ENCODE measurements around the gene DEFB112. TPM values are rescaled to one million over a fixed set of nuclear protein-coding genes. Genes with fewer than 3 reads are reported as not detected.

DEFB112 gene
- total and polyA plus RNA-seq, 10 of the 15 experiments (the other 5 are each of a cell fraction or from before 2014, with no cell fraction given), result not detected

DNA sequence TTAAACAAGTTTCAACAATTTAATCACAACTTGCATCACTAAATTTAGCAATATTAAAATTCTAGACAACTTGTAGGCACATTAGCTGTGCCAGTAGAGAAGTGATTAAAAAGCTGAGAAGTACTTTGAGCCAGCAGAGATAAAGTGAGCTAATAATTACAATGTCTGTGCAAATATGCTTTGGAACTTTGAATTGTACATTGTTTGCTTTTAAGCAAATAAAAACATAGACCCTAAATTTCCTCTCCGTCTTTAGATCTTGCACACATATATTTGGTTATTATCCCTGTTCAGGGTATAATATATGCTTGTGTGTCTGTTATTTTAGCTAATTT lies 44.2 kb upstream of the DEFB112 start:
- Histone ChIP-seq H3K27me3 (replicated peaks in 1 of 2; ENCODE audit: control insufficient read depth in 2 of 2, insufficient read depth in 2 of 2, low read length in 1 of 2) (no peaks in the 10 kb centered on the region; a peak in 1 of 4 replicates), H3K79me2 (ENCODE audit: control insufficient read depth, insufficient read depth, low read length) (no peaks in the 10 kb centered on the region), H2AFZ (ENCODE audit: control insufficient read depth, low read depth, low read length) (no peak overlapping the region), H3K27ac (ENCODE audit: control insufficient read depth, insufficient read depth) (no peak overlapping the region), H4K20me1 (ENCODE audit: control insufficient read depth, insufficient read depth) (no peaks in the 10 kb centered on the region), H3K4me1 (ENCODE audit: control insufficient read depth, insufficient read depth, low read length) (no peaks in the 10 kb centered on the region), H3K9me3 (replicated peaks; ENCODE audit: control insufficient read depth, insufficient read depth, low read length) (no peaks in the 10 kb centered on the region), H3K36me3 (ENCODE audit: control insufficient read depth in 2 of 2, insufficient read depth in 2 of 2, low read length in 1 of 2) (no peaks in the 10 kb centered on the region), H3K4me2 (ENCODE audit: control insufficient read depth, insufficient read depth) (no peak overlapping the region), H3K4me3 (no peak overlapping the region), H3K9ac (ENCODE audit: control insufficient read depth, insufficient read depth, low read length) (no peak overlapping the region)
- BruUV-seq (replicated peaks), result no TSS peak
- FAIRE-seq (no peak), ATAC-seq (no peak), DNase-seq (ENCODE audit: low read depth, low spot score) (no peak)
- in situ Hi-C loops (cut with MboI), result no loop called here
- intact Hi-C loops (cut with micrococcal nuclease; ENCODE audit: unreplicated experiment), result no loop called here
- WGBS (ENCODE audit: insufficient coverage, insufficient replicate concordance, low lambda C conversion rate, missing lambda C conversion rate), result 52% methylated on average over 1 of the region's 1 CpG
- ChIA-PET RAD21 (ENCODE audit: unreplicated experiment) (no interaction called here), POLR2A (interaction anchor here (0.6 kb wide), 2 partner anchors 9 to 56 kb away, joined by 3 read pairs; no protein-coding TSS in a partner anchor), SMC1A (ENCODE audit: uncharacterized antibody, unreplicated experiment) (interaction anchor here (0.8 kb wide), 1 partner anchor 12 kb away, joined by 3 read pairs; no protein-coding TSS in a partner anchor), CTCF (interaction anchor here (0.8 kb wide), 1 partner anchor 8 kb away, joined by 4 read pairs; no protein-coding TSS in a partner anchor)
- TF ChIP-seq RAD21 (IDR thresholded peaks at IDR 0.05; ENCODE audit: insufficient read depth, low read depth, low read length) (no peak), CHD1 (IDR thresholded peaks at IDR 0.05; ENCODE audit: low read depth, low read length) (no peak), GATAD2B (conservative IDR thresholded peaks at IDR 0.05; ENCODE audit: low read depth) (no peak), ASH2L (IDR thresholded peaks at IDR 0.05; ENCODE audit: borderline replicate concordance, low read depth) (no peak), SREBF2 (IDR thresholded peaks at IDR 0.05; ENCODE audit: low read length) (no peak), BMI1 (IDR thresholded peaks at IDR 0.05; ENCODE audit: borderline replicate concordance) (no peak), ZNF217 (IDR thresholded peaks at IDR 0.05) (no peak), EGR1 (IDR thresholded peaks at IDR 0.05; ENCODE audit: borderline replicate concordance in 1 of 2, low read depth in 2 of 2, low read length in 2 of 2) (no peak), NR2C2 (IDR thresholded peaks at IDR 0.05; ENCODE audit: borderline replicate concordance, control insufficient read depth, insufficient read length, low read depth) (no peak), SIX5 (IDR thresholded peaks at IDR 0.05; ENCODE audit: low read depth, low read length, severe bottlenecking) (no peak), EED (IDR thresholded peaks at IDR 0.05; ENCODE audit: low read depth) (no peak), NRF1 (conservative IDR thresholded peaks at IDR 0.05; ENCODE audit: low read depth, low read length) (no peak), CHD2 (IDR thresholded peaks at IDR 0.05; ENCODE audit: borderline replicate concordance, low read depth, low read length) (no peak)
- TF ChIP-seq, protein P1, sequence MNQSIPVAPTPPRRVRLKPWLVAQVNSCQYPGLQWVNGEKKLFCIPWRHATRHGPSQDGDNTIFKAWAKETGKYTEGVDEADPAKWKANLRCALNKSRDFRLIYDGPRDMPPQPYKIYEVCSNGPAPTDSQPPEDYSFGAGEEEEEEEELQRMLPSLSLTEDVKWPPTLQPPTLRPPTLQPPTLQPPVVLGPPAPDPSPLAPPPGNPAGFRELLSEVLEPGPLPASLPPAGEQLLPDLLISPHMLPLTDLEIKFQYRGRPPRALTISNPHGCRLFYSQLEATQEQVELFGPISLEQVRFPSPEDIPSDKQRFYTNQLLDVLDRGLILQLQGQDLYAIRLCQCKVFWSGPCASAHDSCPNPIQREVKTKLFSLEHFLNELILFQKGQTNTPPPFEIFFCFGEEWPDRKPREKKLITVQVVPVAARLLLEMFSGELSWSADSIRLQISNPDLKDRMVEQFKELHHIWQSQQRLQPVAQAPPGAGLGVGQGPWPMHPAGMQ (IDR thresholded peaks at IDR 0.05; ENCODE audit: borderline replicate concordance), result no peak
